A549 (cell line): ENCODE results near the gene SLBP. TPM values are rescaled to one million over a fixed set of nuclear protein-coding genes. Genes with fewer than 3 reads are reported as not detected.
A peak's percentile ranks its signal among the peaks of the same experiment; 100 is the strongest.

Source experiments
- ATAC-seq, 2 experiments: fragments of 200-7000 bp in 1 of 2; fragments of >200 bp in 1 of 2; cut with Nextera tagmentation in 1 of 2; cut with Tn5 transposase in 1 of 2; 3 replicates each; pipeline versions ENCODE4 v1.8.0 to v1.9.1; 2018 to 2020; ENCODE audit warnings: mild to moderate bottlenecking in 1 of 2, moderate library complexity in 1 of 2
- CTCF ChIA-PET: fragments of 300-600 bp; sonication (Branson Sonifier 250); formaldehyde crosslinking; extraction: SDS; loops from one replicate; lab custom pipeline; 2021; ENCODE audit warnings: antibody characterized with exemption, inconsistent platforms; lab: Yijun Ruan, JAX
- POLR2A ChIA-PET: fragments of 350-600 bp; formaldehyde crosslinking; extraction: SDS; loops from one replicate; lab custom pipeline; 2021; ENCODE audit warnings: antibody characterized with exemption, inconsistent platforms; lab: Yijun Ruan, JAX
- DNase-seq, 2 experiments: peaks; one replicate each; pipeline versions ENCODE4 v3.0.0 to v3.0.0-alpha.2; 2011 to 2016; ENCODE audit warnings: low read depth in 1 of 2, low spot score in 1 of 2
- FAIRE-seq: peaks from 2 replicates; lab custom pipeline; 2011; peaks lifted over from hg19 to GRCh38; lab: Jason Lieb, UNC
- H3K27ac ChIP-seq, 2 experiments: fragments of >200 bp; sonication (Bioruptor Twin); formaldehyde crosslinking; 3 replicates each; pipeline ENCODE4 v1.5.1; 2016 to 2017
- H3K4me1 ChIP-seq: fragments of >200 bp; sonication (Bioruptor Twin); formaldehyde crosslinking; 3 replicates; pipeline ENCODE4 v1.6.1; 2016
- H3K4me2 ChIP-seq: fragments of >200 bp; sonication (Bioruptor Twin); formaldehyde crosslinking; 3 replicates; pipeline ENCODE4 v1.6.1; 2016
- H3K4me3 ChIP-seq: fragments of >200 bp; sonication (Bioruptor Twin); formaldehyde crosslinking; 3 replicates; pipeline ENCODE4 v1.5.1; 2016
- H3K9me3 ChIP-seq: fragments of >200 bp; sonication (Bioruptor Twin); formaldehyde crosslinking; 3 replicates; pipeline ENCODE4 v1.6.1; 2016
- BHLHE40 ChIP-seq: IDR thresholded peaks from 2 replicates; pipeline ENCODE4 v1.6.1; 2012; ENCODE audit warnings: low read depth, low read length, inconsistent platforms
- CBX2 ChIP-seq: fragments of 200-600 bp; sonication (generic); IDR thresholded peaks from 2 replicates; pipeline ENCODE4 v1.6.1; 2016; ENCODE audit warnings: low read depth, mild to moderate bottlenecking, borderline replicate concordance
- EHF ChIP-seq: fragments of 250-450 bp; sonication (Bioruptor Pico); IDR thresholded peaks from 2 replicates; pipeline ENCODE4 v1.5.0; 2020; ENCODE audit warnings: mild to moderate bottlenecking
- FOSB ChIP-seq: fragments of 250-450 bp; sonication (Bioruptor Pico); IDR thresholded peaks from 2 replicates; pipeline ENCODE4 v1.5.0; 2020; ENCODE audit warnings: mild to moderate bottlenecking, moderate library complexity
- HOXA7 ChIP-seq: fragments of 250-450 bp; sonication (Bioruptor Pico); IDR thresholded peaks from 2 replicates; pipeline ENCODE4 v1.5.0; 2020; ENCODE audit warnings: mild to moderate bottlenecking, moderate library complexity
- KDM5A ChIP-seq: fragments of 200-600 bp; sonication (generic); IDR thresholded peaks from 2 replicates; pipeline ENCODE4 v1.6.1; 2016; ENCODE audit warnings: antibody characterized with exemption, mild to moderate bottlenecking
- PHF8 ChIP-seq: fragments of 200-600 bp; sonication (generic); IDR thresholded peaks from 2 replicates; pipeline ENCODE4 v1.6.1; 2016; ENCODE audit warnings: low read depth, mild to moderate bottlenecking, antibody characterized with exemption, moderate library complexity, borderline replicate concordance
- POLR2AphosphoS2 ChIP-seq: conservative IDR thresholded peaks from 2 replicates; pipeline ENCODE4 v1.6.1; 2012; ENCODE audit warnings: low read length, improper control_type of control experiment, inconsistent platforms
- RAD21 ChIP-seq, 2 experiments: fragments of >200 bp in 1 of 2; sonication (Bioruptor Twin) in 1 of 2; formaldehyde crosslinking in 1 of 2; IDR thresholded peaks in 1 of 2; conservative IDR thresholded peaks in 1 of 2; 2 replicates in 1 of 2; 3 replicates in 1 of 2; pipeline ENCODE4 v1.6.1; 2012 to 2018; ENCODE audit warnings: inconsistent platforms in 1 of 2
- USF2 ChIP-seq: fragments of 450-650 bp; IDR thresholded peaks from 2 replicates; pipeline ENCODE4 v1.6.1; 2014; ENCODE audit warnings: antibody characterized with exemption
- ZFP36 ChIP-seq: fragments of 450-650 bp; IDR thresholded peaks from 2 replicates; pipeline ENCODE4 v1.6.1; 2014; ENCODE audit warnings: borderline replicate concordance; ENCODE audit not compliant: partially characterized antibody
- WGBS: methylation state at CpG from one replicate; pipeline ENCODE4 v1.1.6; 2017; ENCODE audit errors: missing lambda C conversion rate; 5-methylcytosine and 5-hydroxymethylcytosine counted together
- polyA plus RNA-seq, 4 experiments: library from polyadenylated mRNA; depleted of rRNA in 3 of 4; stranded (reverse); fragments of >200 nt; fragmentation: RNase III in 1 of 4; extraction: RNeasy Plus Mini Kit Qiagen cat#74134 plus additional on column Dnase treatment in 1 of 4; gene quantifications; 2 replicates in 3 of 4; 3 replicates in 1 of 4; pipeline ENCODE4 v1.2.3, GENCODE V29; 2011 to 2017
- TF ChIP-seq, protein P1 (sequence below): fragments of 200-600 bp; sonication (generic); IDR thresholded peaks from 2 replicates; pipeline ENCODE4 v1.6.1; 2016; ENCODE audit warnings: antibody characterized with exemption, mild to moderate bottlenecking, moderate library complexity
- TF ChIP-seq, protein P2 (sequence below): IDR thresholded peaks from 2 replicates; pipeline ENCODE4 v1.6.1; 2012
- TF ChIP-seq, protein P3 (sequence below): fragments of >200 bp; sonication (Bioruptor Twin); formaldehyde crosslinking; IDR thresholded peaks from 2 replicates; pipeline ENCODE4 v1.6.1; 2016
- TF ChIP-seq, protein P4 (sequence below): fragments of 250-450 bp; sonication (Bioruptor Pico); IDR thresholded peaks from 2 replicates; pipeline ENCODE4 v1.5.0; 2020; ENCODE audit warnings: low read depth, mild to moderate bottlenecking, moderate library complexity
- TF ChIP-seq, protein P5 (sequence below): IDR thresholded peaks from 2 replicates; pipeline ENCODE4 v1.6.1; 2012

The SLBP gene
- polyA plus RNA-seq, 2 of the 4 experiments (the other 2 are of a cell fraction), result 80.5 to 89.9 TPM

GRCh38 chr4:1720163-1720983, 8.3 kb upstream of the SLBP start (continued):
- TF ChIP-seq HOXA7 (CRISPR knock-in tag), result no peak
- TF ChIP-seq KDM5A, result no peak
- peak; percentile 35; the same call in 1 of the 2 replicates for TF ChIP-seq PHF8
- TF ChIP-seq EHF (CRISPR knock-in tag), result no peak
- TF ChIP-seq, protein P1, sequence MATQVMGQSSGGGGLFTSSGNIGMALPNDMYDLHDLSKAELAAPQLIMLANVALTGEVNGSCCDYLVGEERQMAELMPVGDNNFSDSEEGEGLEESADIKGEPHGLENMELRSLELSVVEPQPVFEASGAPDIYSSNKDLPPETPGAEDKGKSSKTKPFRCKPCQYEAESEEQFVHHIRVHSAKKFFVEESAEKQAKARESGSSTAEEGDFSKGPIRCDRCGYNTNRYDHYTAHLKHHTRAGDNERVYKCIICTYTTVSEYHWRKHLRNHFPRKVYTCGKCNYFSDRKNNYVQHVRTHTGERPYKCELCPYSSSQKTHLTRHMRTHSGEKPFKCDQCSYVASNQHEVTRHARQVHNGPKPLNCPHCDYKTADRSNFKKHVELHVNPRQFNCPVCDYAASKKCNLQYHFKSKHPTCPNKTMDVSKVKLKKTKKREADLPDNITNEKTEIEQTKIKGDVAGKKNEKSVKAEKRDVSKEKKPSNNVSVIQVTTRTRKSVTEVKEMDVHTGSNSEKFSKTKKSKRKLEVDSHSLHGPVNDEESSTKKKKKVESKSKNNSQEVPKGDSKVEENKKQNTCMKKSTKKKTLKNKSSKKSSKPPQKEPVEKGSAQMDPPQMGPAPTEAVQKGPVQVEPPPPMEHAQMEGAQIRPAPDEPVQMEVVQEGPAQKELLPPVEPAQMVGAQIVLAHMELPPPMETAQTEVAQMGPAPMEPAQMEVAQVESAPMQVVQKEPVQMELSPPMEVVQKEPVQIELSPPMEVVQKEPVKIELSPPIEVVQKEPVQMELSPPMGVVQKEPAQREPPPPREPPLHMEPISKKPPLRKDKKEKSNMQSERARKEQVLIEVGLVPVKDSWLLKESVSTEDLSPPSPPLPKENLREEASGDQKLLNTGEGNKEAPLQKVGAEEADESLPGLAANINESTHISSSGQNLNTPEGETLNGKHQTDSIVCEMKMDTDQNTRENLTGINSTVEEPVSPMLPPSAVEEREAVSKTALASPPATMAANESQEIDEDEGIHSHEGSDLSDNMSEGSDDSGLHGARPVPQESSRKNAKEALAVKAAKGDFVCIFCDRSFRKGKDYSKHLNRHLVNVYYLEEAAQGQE, result no peak
- no peak for TF ChIP-seq RAD21 (conservative IDR thresholded peaks at IDR 0.05 in 1 of 2, IDR thresholded peaks at IDR 0.05 in 1 of 2)
- TF ChIP-seq, protein P2, sequence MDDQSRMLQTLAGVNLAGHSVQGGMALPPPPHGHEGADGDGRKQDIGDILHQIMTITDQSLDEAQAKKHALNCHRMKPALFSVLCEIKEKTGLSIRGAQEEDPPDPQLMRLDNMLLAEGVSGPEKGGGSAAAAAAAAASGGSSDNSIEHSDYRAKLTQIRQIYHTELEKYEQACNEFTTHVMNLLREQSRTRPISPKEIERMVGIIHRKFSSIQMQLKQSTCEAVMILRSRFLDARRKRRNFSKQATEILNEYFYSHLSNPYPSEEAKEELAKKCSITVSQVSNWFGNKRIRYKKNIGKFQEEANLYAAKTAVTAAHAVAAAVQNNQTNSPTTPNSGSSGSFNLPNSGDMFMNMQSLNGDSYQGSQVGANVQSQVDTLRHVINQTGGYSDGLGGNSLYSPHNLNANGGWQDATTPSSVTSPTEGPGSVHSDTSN, result no peak
- TF ChIP-seq BHLHE40, result no peak
- TF ChIP-seq, protein P3, sequence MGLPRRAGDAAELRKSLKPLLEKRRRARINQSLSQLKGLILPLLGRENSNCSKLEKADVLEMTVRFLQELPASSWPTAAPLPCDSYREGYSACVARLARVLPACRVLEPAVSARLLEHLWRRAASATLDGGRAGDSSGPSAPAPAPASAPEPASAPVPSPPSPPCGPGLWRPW, result no peak
- TF ChIP-seq, protein P4, sequence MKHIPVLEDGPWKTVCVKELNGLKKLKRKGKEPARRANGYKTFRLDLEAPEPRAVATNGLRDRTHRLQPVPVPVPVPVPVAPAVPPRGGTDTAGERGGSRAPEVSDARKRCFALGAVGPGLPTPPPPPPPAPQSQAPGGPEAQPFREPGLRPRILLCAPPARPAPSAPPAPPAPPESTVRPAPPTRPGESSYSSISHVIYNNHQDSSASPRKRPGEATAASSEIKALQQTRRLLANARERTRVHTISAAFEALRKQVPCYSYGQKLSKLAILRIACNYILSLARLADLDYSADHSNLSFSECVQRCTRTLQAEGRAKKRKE, result no peak
- no peak for TF ChIP-seq FOSB (CRISPR knock-in tag)
- TF ChIP-seq, protein P5, sequence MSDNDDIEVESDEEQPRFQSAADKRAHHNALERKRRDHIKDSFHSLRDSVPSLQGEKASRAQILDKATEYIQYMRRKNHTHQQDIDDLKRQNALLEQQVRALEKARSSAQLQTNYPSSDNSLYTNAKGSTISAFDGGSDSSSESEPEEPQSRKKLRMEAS, result peak; percentile 16; the same call in 1 of the 2 replicates
- TF ChIP-seq POLR2AphosphoS2, result no peak
- TF ChIP-seq USF2, result 0 out of 2 replicates have a peak, but pooled peaks have one; percentile 5

DNA sequence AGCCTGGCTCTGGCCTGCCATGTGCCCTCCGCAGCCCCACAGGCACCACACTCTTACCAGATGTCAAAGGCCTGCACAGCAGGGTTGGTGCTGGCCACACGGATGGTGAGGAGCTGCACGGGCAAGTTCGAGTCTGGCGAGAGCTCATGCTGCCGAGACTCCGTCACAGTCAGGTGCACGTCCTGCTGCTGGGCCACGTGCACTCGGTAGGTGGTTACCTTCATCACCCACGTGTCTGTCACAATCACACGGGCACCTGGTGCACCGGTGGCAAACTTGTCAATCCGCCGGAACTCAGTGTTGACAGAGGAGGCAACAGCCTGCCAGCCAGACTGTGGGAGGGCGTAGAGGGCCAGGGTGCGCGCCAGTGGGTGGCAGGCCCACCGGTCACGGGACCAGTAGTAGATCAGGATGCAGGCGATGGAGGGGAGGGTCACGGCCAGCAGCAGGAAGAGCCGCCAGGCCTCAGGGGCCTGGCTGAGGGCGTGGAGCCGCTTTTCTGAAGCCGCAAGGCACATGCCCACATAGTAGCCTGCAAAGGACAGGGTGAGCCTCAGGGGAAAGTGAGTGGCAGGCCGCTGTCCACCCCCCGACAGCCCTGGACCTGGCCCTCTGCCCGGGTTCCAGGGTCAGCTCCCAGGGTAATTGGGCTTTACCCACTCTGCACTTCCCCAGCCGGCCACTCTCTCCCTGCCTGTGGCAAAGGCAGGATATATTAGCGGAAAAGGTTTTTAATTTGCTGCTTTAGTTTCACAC, 6.2 kb upstream of the SLBP start:
- POLR2A ChIA-PET, result no interaction called here
- Histone ChIP-seq H3K4me3 (no peak overlapping the region), H3K27ac (no peak overlapping the region), H3K4me2 (no peak overlapping the region), H3K4me1 (peaks cover 31% of the 10 kb centered on the region), H3K9me3 (no peaks in the 10 kb centered on the region)
- WGBS, result 89% methylated on average over 20 of the region's 31 CpGs
- CTCF ChIA-PET, result interaction anchor here (0.8 to 2.1 kb wide), 3 partner anchors 8 to 359 kb away, joined by 3 to 9 read pairs (median 7); no protein-coding TSS in a partner anchor
- DNase-seq, result no peak
- TF ChIP-seq ZFP36 (no peak), BHLHE40 (no peak), CBX2 (no peak), POLR2AphosphoS2 (no peak)
- no peak for FAIRE-seq
- ATAC-seq, result no peak
